ENCODE measurements around the gene ZFP36. TPM values are rescaled to one million over a fixed set of nuclear protein-coding genes. Genes with fewer than 3 reads are reported as not detected.
A peak's percentile ranks its signal among the peaks of the same experiment; 100 is the strongest.
"Not testable (repeated sequence)": the region's sequence is repeated elsewhere in the genome, so short reads cannot be mapped to it uniquely, and the experiment has no call there.

ZFP36 gene
- total RNA-seq, 6 experiments from 2014 or later = 30.9 to 81.6 (median 68.5) TPM

DNA sequence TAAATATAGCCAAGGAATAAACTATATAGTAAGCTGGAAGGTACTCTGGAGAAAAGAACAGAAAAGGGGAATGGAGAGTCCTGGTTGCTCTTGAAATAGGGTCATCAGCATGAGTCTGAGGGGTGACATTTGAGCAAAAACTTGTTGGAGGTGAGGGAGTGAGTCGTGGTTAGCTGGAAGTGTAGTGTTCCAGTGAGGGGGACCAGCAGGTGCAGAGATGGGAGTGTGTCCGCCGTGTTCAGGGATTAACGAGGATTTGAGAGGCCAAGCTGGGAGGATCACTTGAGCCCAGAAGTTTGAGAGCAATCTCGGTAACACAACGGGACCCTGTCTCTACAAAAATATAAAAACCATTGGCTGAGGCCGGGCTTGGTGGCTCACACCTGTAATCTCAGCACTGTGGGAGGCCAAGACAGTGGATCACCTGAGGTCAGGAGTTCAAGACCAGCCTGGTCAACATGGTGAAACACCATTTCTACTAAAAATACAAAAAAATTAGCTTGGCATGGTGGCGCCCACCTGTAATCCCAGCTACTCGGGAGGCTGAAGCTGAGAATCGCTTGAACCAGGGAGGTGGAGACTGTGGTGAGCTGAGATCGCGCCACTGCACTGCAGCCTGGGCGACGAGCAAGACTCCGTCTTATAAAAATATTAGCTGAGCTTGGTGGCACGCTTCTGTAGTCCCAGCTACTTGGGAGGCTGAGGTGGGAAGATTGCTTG lies 39.9 kb downstream of the ZFP36 start:
- TF ChIP-seq CTCF (IDR thresholded peaks at IDR 0.05) = no peak
- Mint-ChIP-seq H3K4me1 (ENCODE audit: low read depth) (peaks cover 57% of the 10 kb centered on the region), H3K36me3 (ENCODE audit: low read depth) (peaks cover 36% of the 10 kb centered on the region), H3K27me3 (ENCODE audit: insufficient read depth) (peaks cover 7% of the 10 kb centered on the region), H3K4me3 (peak overlapping the region; percentile 96), H3K9me3 (peaks cover 3% of the 10 kb centered on the region; the same call in 1 of the 2 replicates), H3K27ac (peak overlapping the region; percentile 95)
- DNase-seq = no peak

DNA sequence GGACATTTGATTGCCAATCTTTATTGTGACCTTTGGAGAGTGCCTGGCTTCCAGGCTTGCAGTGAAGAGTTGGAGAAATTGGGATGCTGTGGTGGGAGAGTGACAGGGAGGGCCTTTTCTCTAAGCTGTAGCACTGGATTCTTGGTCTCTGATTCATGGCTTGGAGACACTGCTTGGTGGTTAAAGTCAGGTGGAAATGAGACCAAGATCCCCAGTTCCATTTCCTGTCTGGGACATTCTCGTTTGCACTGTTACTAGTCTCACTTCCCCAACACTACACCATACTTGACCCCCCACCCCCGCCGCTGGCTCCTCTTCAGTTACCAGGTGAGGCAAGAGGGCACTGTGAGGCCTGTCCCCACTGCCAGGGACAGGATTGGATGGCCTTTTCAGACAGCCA lies 41.6 kb downstream of the ZFP36 start:
- Mint-ChIP-seq H3K27ac (peak overlapping the region; percentile 80), H3K9me3 (peaks cover 3% of the 10 kb centered on the region; the same call in 1 of the 2 replicates), H3K4me1 (ENCODE audit: low read depth) (peaks cover 71% of the 10 kb centered on the region)

GRCh38 chr19:39449116-39449797 lies 42.6 kb downstream of the ZFP36 start:
- peaks cover 14% of the 10 kb centered on the region for H3K27me3 Mint-ChIP-seq (ENCODE audit: insufficient read depth)
- H3K4me1 Mint-ChIP-seq (ENCODE audit: low read depth) = peaks cover 71% of the 10 kb centered on the region
- peaks cover 3% of the 10 kb centered on the region; the same call in 1 of the 2 replicates for H3K9me3 Mint-ChIP-seq
- TF ChIP-seq CTCF (IDR thresholded peaks at IDR 0.05) = no peak
- no peak for DNase-seq
- H3K27ac Mint-ChIP-seq = peak overlapping the region; percentile 80
- H3K4me3 Mint-ChIP-seq = peak overlapping the region; percentile 30; the same call in 1 of the 2 replicates
- H3K36me3 Mint-ChIP-seq (ENCODE audit: low read depth) = peaks cover 53% of the 10 kb centered on the region

More for the DNA sequence above, 41.6 kb downstream of the ZFP36 start:
- H3K4me3 Mint-ChIP-seq = peak overlapping the region; percentile 96
- H3K36me3 Mint-ChIP-seq (ENCODE audit: low read depth) = peaks cover 51% of the 10 kb centered on the region
- H3K27me3 Mint-ChIP-seq (ENCODE audit: insufficient read depth) = peaks cover 14% of the 10 kb centered on the region
- TF ChIP-seq CTCF (IDR thresholded peaks at IDR 0.05) = no peak
- peak; percentile 57 for DNase-seq

- H3K27ac Mint-ChIP-seq; H3K9me3 Mint-ChIP-seq; DNase-seq; H3K27me3 Mint-ChIP-seq (ENCODE audit: insufficient read depth); H3K4me3 Mint-ChIP-seq: not testable (repeated sequence)
- peaks cover 41% of the 10 kb centered on the region for H3K36me3 Mint-ChIP-seq (ENCODE audit: low read depth)
- peaks cover 54% of the 10 kb centered on the region for H3K4me1 Mint-ChIP-seq (ENCODE audit: low read depth)
Measured at GRCh38 chr19:39451257-39451656, 44.6 kb downstream of the ZFP36 start.

Small RNAs within 50 kb of the gene (microRNA-seq; reads per million reads assigned to microRNA genes)
- gene MIR4530 = not detected

Other genes starting within 250 kb of the ZFP36 start
- gene NCCRP1, start 209.9 kb upstream of the ZFP36 start, total RNA-seq (2021; fragmentation: NEBNext Ultra II Directional; extraction: Animal tissue kit (Norgen Biotek cat#: 25700)) = not detected
- not detected for gene SYCN, start 202.6 kb upstream of the ZFP36 start, total RNA-seq (2021; fragmentation: NEBNext Ultra II Directional; extraction: Animal tissue kit (Norgen Biotek cat#: 25700))
- not detected for gene IFNL3, start 161.8 kb upstream of the ZFP36 start, total RNA-seq (2021; fragmentation: NEBNext Ultra II Directional; extraction: Animal tissue kit (Norgen Biotek cat#: 25700))
- not detected for gene IFNL4, start 158.0 kb upstream of the ZFP36 start, total RNA-seq (2021; fragmentation: NEBNext Ultra II Directional; extraction: Animal tissue kit (Norgen Biotek cat#: 25700))
- gene IFNL2, start 138.5 kb upstream of the ZFP36 start, total RNA-seq (2021; fragmentation: NEBNext Ultra II Directional; extraction: Animal tissue kit (Norgen Biotek cat#: 25700)) = not detected
- not detected for gene IFNL1, start 110.4 kb upstream of the ZFP36 start, total RNA-seq (2021; fragmentation: NEBNext Ultra II Directional; extraction: Animal tissue kit (Norgen Biotek cat#: 25700))
- under 1 TPM in 2 of 6 experiments, not detected in 4; 0.07 to 0.14 TPM for gene LRFN1, start 86.0 kb upstream of the ZFP36 start, total RNA-seq (2021; fragmentation: NEBNext Ultra II Directional; extraction: Animal tissue kit (Norgen Biotek cat#: 25700))
- 1 to 10 TPM in 1 of 6 experiments, under 1 TPM in 5; 0.37 to 1.1 (median 0.77) TPM for gene GMFG, start 70.8 kb upstream of the ZFP36 start, total RNA-seq (2021; fragmentation: NEBNext Ultra II Directional; extraction: Animal tissue kit (Norgen Biotek cat#: 25700))
- 100 to 1,000 TPM; 107 to 133 (median 124) TPM for gene SAMD4B, start 64.4 kb upstream of the ZFP36 start, total RNA-seq (2021; fragmentation: NEBNext Ultra II Directional; extraction: Animal tissue kit (Norgen Biotek cat#: 25700))
- gene PAF1, start 15.7 kb upstream of the ZFP36 start, total RNA-seq (2021; fragmentation: NEBNext Ultra II Directional; extraction: Animal tissue kit (Norgen Biotek cat#: 25700)) = 10 to 100 TPM; 46.8 to 70.0 (median 60.6) TPM
- gene MED29, start 15.5 kb upstream of the ZFP36 start, total RNA-seq (2021; fragmentation: NEBNext Ultra II Directional; extraction: Animal tissue kit (Norgen Biotek cat#: 25700)) = 10 to 100 TPM; 38.2 to 48.5 (median 45.2) TPM
- gene PLEKHG2, start 5.8 kb downstream of the ZFP36 start, total RNA-seq (2021; fragmentation: NEBNext Ultra II Directional; extraction: Animal tissue kit (Norgen Biotek cat#: 25700)) = 10 to 100 TPM; 38.3 to 56.0 (median 45.7) TPM
- 1,000 to 10,000 TPM; 1,647 to 2,008 (median 1,885) TPM for gene RPS16, start 29.1 kb downstream of the ZFP36 start, total RNA-seq (2021; fragmentation: NEBNext Ultra II Directional; extraction: Animal tissue kit (Norgen Biotek cat#: 25700))
- 100 to 1,000 TPM; 102 to 129 (median 107) TPM for gene SUPT5H, start 38.7 kb downstream of the ZFP36 start, total RNA-seq (2021; fragmentation: NEBNext Ultra II Directional; extraction: Animal tissue kit (Norgen Biotek cat#: 25700))
- 100 to 1,000 TPM in 1 of 6 experiments, 10 to 100 TPM in 5; 86.2 to 104 (median 92.5) TPM for gene TIMM50, start 74.0 kb downstream of the ZFP36 start, total RNA-seq (2021; fragmentation: NEBNext Ultra II Directional; extraction: Animal tissue kit (Norgen Biotek cat#: 25700))
- gene DLL3, start 92.1 kb downstream of the ZFP36 start, total RNA-seq (2021; fragmentation: NEBNext Ultra II Directional; extraction: Animal tissue kit (Norgen Biotek cat#: 25700)) = under 1 TPM in 2 of 6 experiments, not detected in 4; 0.38 to 0.45 TPM
- gene SELENOV, start 108.3 kb downstream of the ZFP36 start, total RNA-seq (2021; fragmentation: NEBNext Ultra II Directional; extraction: Animal tissue kit (Norgen Biotek cat#: 25700)) = not detected
- 1 to 10 TPM; 2.2 to 3.7 (median 3.3) TPM for gene EID2B, start 126.0 kb downstream of the ZFP36 start, total RNA-seq (2021; fragmentation: NEBNext Ultra II Directional; extraction: Animal tissue kit (Norgen Biotek cat#: 25700))
- gene EID2, start 133.3 kb downstream of the ZFP36 start, total RNA-seq (2021; fragmentation: NEBNext Ultra II Directional; extraction: Animal tissue kit (Norgen Biotek cat#: 25700)) = 10 to 100 TPM; 18.4 to 23.4 (median 19.0) TPM
- gene LGALS13, start 195.7 kb downstream of the ZFP36 start, total RNA-seq (2021; fragmentation: NEBNext Ultra II Directional; extraction: Animal tissue kit (Norgen Biotek cat#: 25700)) = not detected
- not detected for gene LGALS16, start 249.1 kb downstream of the ZFP36 start, total RNA-seq (2021; fragmentation: NEBNext Ultra II Directional; extraction: Animal tissue kit (Norgen Biotek cat#: 25700))

Measured in HFFc6 (cell line).